IPS-18c (cell line): ENCODE measurements around the gene PNPLA1.

ENCODE experiments used
- H3K4me3 ChIP-seq: 2 replicates; pipeline ENCODE4 v1.7.0; 2013; ENCODE audit warnings: low read depth, mild to moderate bottlenecking, low read length, moderate library complexity; ENCODE audit not compliant: insufficient read depth
- H3K9me3 ChIP-seq: one replicate; pipeline ENCODE4 v1.6.1; 2013; ENCODE audit warnings: mild to moderate bottlenecking, low read length, moderate library complexity; ENCODE audit not compliant: control insufficient read depth, insufficient read depth

The PNPLA1 gene, protein sequence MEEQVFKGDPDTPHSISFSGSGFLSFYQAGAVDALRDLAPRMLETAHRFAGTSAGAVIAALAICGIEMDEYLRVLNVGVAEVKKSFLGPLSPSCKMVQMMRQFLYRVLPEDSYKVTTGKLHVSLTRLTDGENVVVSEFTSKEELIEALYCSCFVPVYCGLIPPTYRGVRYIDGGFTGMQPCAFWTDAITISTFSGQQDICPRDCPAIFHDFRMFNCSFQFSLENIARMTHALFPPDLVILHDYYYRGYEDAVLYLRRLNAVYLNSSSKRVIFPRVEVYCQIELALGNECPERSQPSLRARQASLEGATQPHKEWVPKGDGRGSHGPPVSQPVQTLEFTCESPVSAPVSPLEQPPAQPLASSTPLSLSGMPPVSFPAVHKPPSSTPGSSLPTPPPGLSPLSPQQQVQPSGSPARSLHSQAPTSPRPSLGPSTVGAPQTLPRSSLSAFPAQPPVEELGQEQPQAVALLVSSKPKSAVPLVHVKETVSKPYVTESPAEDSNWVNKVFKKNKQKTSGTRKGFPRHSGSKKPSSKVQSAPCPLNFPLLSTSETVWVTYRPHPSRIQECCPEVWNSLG

DNA sequence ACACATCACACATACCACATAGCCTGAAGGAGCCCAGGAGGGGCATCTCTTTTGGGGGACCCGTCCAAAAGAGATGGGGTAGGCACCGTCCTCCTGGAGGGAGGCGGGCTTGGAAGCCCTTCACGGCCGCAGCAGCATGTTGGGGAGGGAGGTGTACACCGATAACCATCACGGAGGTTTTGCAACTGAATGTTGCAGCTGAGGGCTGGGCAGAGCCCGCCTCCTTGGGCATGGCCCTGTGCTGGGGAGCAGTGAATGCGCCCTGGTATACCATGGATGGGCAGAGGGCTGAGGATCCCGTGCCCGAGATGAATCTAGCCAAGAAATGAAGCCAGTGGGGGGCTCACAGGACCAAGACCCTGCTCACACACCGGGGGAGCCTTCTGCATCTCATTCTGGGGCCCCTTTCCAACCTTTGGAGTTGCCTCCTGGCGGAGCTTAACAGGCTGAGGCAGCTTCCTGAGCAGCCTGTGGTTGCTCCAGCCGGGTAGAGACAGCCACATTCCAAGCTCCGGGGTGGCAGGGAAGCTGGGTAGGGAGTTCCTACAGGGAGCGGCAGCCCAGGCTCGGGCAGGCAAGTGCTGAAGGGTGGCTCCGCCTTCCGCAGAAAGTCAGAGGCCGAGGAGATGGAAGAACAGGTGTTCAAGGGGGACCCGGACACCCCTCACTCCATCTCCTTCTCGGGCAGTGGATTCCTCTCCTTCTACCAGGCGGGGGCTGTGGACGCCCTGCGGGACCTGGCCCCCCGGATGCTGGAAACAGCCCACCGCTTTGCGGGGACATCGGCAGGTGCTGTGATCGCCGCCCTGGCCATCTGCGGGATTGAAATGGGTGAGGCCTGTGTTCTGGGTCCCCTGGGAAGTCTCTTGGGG, at the start of gene PNPLA1:
PNPLA1 (plus strand) TSS at position 227 of the 872 bp plus-strand sequence; CDS start at position 627, 400 bp downstream.
- Histone ChIP-seq H3K9me3 (peaks cover 2% of the 10 kb centered on the region), H3K4me3 (no peak within 1 kb of the TSS)

DNA sequence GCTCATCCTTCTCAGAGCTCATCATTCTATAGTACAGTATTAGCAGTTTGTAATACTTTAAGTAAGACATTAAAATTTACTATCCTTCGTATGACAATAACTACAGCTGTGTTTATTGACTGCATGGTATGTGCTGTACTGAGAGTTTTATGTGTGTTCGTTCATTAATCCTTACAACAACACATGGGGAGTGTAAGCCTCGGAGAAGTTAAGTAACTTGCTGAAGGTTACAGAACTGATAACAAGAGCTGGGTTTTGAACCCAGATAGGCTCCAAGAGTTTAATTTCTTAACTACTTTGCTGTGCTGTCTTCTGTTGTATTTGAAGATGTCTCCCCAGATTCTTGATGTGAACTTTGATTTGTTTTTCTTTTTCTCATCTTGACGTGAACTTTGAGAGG, 49.6 kb upstream of the PNPLA1 start:
- Histone ChIP-seq H3K9me3 (no peaks in the 10 kb centered on the region), H3K4me3 (no peak overlapping the region)

DNA sequence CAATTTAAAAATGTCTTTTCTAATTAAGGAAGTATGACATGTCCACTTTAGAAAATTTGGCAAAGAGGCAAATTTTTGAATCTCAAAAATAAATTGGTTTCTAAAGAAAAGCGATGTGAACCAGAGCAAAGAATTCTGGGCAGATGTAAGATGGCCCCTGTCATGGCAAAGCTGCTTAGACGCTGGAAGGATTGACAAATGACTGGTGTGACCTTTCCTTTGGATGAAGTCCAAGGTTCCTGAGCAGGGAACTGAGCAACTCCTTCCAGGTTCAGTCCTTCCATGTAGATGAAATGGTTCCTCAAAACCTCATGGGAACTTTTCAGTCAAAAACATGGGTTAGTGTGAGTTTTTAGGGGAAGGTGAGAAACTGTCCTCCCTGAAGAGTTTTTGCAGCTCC, 48.2 kb upstream of the PNPLA1 start:
- H3K4me3 ChIP-seq, result no peak overlapping the region
- H3K9me3 ChIP-seq, result no peaks in the 10 kb centered on the region

DNA sequence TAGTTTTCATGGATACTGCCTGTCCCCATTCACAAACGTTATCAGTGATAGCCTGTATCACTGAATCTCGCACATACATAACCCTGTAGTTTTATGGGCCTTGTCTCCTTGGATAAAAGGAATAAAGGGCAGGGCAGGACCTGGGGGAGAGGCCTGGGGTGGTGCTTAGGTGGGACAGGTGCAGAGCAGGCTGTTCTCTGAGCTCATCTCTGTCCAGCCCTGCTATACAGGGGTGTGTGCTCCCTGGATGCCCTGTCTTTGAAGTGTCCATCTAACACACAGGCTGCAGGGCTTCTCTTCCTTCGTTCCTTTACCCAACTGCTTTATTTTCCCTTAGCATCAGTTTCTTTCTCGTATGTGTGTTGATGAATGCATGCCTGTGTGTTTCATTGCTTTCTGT, 46.9 kb upstream of the PNPLA1 start:
- no peak overlapping the region for H3K4me3 ChIP-seq

DNA sequence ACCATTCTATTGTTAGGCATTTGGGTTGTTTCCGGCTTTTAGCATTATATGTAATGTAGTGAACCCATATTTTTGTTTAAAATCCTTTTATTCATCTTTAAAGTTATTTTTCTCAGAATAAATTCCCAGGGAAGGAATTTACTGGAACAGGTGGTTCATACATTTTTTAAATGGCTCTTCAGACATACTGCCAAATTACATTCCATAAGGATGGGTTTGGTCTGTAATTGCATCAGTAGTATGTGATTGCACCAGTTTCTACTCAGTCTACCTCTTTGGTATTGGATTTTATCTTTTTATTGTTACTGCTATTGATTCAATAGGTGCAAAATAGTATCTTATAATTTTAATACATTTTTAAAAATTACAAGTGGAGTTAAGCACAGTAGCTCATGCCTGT, 46.2 kb upstream of the PNPLA1 start:
- no peak overlapping the region for H3K4me3 ChIP-seq

More for the DNA sequence above, 46.9 kb upstream of the PNPLA1 start:
- no peaks in the 10 kb centered on the region for H3K9me3 ChIP-seq

DNA sequence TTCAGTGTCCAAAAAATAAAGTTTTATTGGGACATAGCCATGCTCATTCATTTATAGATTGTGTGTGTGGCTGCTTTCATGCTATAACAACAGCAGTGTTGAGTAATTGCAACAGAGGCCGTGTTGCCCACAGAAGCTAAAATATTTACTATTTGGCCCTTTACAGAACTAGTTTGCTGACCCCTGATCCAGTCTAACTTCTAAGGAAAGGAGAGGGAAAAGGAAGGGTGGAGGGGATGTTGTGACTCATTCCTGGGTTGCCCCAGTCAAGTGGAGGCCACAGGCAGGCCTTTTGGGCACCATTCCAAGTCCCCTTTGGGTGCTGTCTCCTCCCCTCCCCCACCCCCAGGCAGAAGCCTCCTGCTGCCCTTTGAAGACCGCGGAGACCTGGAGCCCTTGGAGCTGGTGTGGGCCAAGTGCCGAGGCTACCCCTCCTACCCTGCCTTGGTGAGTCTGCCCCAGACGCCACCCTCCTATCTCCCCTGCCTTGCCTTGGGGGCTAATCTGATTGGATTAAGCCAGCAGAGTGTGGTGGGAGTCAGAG, 44.9 kb upstream of the PNPLA1 start:
- H3K9me3 ChIP-seq, result no peaks in the 10 kb centered on the region

More for the DNA sequence above, 46.2 kb upstream of the PNPLA1 start:
- H3K9me3 ChIP-seq, result no peaks in the 10 kb centered on the region

DNA sequence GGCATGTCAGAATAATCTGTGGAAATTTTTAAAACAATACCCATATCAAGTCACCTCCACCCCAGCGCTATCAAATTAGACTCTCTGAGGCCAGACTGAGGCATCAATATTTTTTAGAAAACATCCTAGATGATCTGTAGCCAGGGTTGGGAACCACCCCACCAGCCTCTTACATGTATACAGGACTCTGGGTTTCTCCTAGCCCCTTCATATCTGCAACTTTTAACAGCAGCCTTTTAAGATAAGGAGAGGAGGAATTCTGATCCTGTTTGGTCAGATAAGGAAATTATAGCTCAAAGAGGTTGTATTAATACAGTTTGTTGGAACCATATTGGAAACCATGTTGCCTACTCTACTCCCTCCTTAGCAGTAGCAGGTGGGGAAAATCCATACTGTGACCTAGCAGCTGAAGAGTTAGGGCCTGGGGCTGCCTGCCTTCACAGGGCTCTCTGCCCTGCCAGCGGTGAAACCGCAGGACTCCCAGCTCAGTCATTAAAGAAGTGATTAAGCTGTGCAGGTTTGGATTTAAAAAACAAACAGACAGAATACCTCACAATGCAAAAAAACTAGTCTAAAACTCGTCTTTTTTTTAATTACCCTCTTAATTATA, 43.3 kb upstream of the PNPLA1 start:
- Histone ChIP-seq H3K9me3 (no peaks in the 10 kb centered on the region), H3K4me3 (no peak overlapping the region)

More for the DNA sequence above, 44.9 kb upstream of the PNPLA1 start:
- H3K4me3 ChIP-seq, result no peak overlapping the region

DNA sequence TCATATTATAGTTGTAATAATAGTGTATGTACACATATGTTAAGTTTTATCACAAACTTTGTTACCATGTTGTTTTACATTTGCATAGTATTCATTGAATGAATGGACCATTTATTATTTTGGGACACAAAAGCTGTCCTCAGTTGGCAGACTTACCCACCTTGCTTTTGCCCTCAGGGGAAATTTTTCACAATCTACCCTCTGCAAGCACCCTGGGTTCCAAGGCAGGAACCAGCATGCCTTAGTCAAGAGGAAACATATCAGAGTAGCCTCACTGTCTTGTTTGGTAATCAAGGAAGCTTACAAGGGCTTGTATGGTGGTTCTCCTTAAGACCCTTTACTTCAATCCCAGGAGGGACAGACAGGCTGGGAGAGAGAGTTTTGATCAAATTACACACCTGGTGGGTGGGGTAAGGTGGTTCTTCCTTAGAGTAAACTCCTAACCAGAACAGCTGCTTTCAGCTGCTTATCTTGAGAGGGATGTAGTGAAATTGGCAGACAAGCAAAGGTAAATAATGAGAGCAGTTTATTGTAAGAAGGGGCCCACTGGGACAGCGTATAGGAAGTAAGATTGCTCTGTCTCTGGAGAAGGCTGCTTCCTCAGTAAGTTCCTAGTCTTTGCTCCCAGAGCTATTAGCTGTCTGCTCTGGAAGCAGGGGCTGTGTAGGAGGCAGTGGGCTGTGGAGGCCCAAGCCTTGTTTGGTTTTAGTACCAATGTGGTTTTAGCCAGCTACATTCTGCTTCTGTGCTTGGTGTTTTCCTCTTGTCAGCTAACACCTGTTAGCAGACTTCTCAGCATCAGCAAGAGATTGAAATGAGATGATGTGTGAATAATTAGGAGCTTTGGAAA, 42.3 kb upstream of the PNPLA1 start:
- Histone ChIP-seq H3K9me3 (no peaks in the 10 kb centered on the region), H3K4me3 (no peak overlapping the region)

DNA sequence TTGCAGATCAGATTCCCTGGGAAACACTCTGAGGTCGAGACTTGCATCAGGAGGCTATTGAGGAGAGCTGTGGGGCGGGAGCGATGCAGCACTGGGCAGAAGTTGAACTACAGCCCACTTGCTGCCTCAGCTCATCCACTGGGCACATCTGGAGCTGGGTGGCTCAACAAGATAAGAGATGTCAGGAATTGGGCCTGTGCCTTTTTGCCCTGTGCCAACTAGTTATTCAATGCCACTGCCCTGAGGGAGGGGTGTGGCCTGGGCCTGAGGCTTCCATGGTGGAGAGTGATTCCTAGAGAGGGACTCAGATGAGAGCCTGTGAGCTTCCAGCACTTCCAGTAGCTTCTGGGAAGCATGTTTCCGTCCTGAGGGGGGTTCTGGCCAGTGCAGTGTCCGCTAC, 40.6 kb upstream of the PNPLA1 start:
- no peaks in the 10 kb centered on the region for H3K9me3 ChIP-seq
- no peak overlapping the region for H3K4me3 ChIP-seq

DNA sequence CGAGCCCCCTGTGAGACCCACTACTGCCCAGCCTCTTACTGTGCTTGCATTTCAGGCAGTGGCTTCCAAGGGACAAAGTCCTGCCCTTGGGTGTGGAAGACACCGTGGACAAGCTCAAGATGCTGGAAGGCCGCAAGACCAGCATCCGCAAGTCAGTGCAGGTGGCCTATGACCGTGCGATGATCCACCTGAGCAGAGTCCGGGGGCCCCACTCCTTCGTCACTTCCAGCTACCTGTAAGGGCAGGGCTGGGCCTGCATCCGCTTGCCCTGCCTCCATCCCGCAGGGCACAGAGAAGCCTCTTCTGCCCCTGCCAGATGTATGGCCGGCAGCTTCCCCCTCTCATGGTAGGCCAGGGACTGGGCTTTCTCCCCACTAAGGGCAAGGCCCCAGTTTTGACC, 39.5 kb upstream of the PNPLA1 start:
- H3K4me3 ChIP-seq, result no peak overlapping the region
- no peaks in the 10 kb centered on the region for H3K9me3 ChIP-seq

DNA sequence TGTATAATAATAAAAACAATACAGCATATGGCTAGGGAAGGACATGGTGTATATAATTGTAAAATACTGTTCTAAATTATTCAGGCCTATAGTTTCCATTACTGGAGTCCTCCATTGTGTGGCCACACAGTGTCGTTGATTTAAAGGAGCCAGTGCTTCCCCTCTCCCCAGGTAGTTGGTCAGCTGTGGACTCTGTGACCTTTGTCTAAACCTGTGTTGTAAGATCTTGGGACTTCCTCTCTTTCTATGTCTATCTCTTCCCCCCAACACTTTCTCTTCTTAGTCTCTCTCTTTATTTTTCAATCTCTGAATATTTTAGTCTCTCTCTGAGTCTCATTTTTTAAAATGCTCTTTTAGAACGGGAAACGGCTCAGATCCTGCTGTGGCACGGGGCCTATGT, 37.7 kb upstream of the PNPLA1 start:
- no peak overlapping the region for H3K4me3 ChIP-seq
- H3K9me3 ChIP-seq, result no peaks in the 10 kb centered on the region

DNA sequence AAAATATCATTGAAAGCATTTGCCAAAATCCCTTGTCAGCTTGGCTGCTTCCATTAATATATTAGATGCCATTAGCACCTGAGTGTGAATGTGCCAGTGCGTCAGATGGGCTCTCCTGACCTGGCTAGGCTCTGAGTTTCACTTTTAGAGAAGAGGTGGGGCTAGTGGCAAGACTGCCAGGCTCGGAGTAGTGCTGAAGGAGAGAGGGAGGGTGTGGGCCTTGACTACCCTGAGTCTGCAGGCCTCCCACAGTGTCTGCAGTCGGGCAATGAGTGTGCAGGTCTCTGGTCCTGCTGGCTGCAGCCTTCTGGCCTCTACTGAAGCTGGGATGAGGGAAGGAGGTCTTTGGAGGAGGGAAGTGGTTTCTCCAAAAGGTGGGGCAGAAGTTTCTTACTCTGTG, 34.6 kb upstream of the PNPLA1 start:
- Histone ChIP-seq H3K9me3 (no peaks in the 10 kb centered on the region), H3K4me3 (no peak overlapping the region)

DNA sequence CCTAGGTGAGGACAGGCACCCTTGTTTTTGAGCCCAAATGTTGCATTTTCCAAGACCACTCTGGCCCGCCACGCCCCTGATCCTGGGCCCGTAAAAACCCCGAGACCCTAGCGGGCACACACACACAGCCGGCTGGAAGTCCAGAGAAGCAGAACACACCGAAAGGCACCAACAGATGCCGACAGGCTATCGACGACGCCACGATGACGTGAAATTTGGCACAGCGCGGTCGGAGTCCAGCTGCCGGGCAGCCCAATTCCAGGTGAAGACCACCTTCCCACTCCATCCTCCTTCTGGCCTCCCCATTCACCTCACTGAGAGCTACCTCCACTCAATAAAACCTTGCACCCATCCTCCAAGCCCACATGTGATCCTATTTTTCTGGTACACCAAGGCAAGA, 34.0 kb upstream of the PNPLA1 start:
- Histone ChIP-seq H3K9me3 (no peaks in the 10 kb centered on the region), H3K4me3 (no peak overlapping the region)

DNA sequence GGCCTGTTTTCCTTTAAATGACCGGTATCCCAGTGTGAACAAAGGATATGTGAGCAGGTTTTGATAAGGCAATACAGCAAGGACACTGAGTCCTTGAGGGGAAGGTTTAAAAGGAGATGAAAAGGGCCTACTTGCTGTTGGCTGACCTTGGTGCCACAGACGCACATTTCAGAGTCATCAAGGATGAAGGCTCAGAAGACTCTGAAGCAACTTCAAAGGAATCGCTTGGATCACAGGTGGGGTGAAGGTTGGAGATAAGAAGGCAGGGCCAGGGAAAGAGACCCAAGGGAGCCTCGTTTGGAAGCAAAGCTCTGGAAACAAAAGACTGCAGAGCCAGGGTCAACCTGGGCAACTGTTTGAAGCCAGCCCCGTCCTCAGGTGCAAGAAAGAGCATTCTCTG, 30.1 kb upstream of the PNPLA1 start:
- H3K9me3 ChIP-seq, result no peaks in the 10 kb centered on the region
- no peak overlapping the region for H3K4me3 ChIP-seq

DNA sequence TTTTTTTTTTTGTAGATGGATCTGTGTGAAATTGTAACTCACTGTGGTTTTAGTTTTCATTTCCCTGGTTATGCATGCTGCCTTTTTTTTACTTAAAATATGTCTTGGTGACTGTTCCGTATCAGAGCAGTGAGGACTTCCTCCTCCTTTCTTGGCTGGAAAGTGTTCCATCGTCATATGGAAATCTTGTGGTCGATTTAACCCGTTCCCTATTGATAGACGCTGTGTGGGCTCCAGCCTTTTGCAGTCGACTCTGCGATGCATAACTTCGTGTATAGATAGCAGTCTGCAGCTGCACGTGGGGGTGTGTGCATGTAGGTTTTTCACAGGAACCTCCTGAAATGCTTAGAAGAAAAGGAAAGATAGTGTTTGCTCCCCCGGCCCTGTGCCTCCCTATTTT, 28.1 kb upstream of the PNPLA1 start:
- no peaks in the 10 kb centered on the region for H3K9me3 ChIP-seq
- H3K4me3 ChIP-seq, result no peak overlapping the region

DNA sequence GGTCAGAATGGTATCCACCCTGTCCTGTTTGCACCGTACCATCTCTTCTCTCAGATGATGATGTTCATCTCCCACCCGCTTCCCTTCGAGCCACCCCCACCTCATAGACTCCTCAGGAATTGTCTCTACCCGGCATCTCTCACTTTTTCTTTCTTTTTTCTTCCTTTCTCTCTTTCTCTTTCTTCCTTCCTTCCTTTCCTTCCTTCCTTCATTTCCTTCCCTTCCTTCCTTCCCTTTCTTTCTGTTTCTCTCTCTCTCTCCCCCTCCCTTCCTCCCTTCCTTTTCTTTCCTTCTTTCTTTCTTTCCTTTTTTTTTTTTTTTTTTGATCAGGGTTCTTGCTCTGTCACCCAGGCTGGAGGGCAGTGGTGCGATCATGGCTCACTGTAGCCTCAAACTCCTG, 27.7 kb upstream of the PNPLA1 start:
- Histone ChIP-seq H3K9me3 (no peaks in the 10 kb centered on the region), H3K4me3 (no peak overlapping the region)
